Measurements from ENCODE around the gene PRKCZ.

PRKCZ gene

DNA sequence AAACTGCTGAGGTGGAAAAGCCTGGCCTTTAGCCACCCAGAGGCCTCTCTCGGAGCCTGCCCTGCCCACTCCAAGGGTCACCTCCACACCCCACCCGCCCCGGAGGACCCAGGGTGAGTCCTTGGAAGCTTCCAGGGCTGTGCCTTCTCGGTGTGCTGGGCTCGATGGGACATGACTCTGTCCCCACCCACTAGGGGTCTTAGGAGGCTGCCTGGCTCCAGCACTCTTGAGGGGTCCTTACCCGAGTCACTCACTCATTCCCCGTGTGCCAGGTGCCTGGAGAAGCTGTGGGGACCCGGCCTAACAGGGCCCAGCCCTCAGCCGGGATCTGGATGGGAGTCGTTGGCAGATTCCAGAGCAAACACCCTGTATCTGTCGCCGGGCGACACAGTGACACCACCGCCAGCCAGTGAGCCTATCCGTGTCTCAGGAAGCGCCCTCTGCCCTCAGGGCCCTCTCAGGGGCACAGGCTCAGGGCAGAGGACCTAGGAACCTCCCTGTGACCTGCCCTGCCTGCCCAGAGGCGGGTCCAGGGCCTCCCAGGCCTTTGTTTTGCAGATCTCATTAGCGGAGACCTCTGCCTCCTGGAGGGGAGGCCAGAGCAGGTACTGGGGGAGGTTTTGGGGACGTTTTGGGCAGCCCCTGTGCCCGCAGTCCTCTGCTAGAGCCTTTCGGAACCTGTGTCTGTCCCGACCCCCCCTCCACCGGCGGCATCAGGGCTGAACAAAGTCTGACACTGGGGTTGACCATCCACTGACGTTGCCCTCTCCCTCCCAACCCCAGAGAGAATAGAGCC, 3.1 kb upstream of the PRKCZ start:
- DNase-seq, result no peak

GRCh38 chr1:2047749-2048729, 2.2 kb upstream of the PRKCZ start:
- no peak for DNase-seq

GRCh38 chr1:2049225-2049717, 940 bp upstream of the PRKCZ start:
- no peak for DNase-seq

DNA sequence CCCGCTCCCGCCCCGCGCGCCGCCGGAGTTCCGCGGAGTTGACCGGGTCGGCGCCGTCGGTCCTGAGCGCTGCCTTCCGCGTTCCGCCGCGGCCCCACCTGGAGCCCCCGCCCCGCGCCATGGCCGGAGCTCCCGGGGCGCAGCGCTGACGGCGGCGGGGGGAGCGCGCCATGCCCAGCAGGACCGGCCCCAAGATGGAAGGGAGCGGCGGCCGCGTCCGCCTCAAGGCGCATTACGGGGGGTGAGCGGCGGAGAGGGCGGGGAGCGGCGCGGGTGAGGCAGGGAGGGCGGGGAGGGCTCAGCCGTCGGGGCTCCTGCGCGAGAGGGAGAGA, 216 bp downstream of the PRKCZ start:
- no peak for DNase-seq

DNA sequence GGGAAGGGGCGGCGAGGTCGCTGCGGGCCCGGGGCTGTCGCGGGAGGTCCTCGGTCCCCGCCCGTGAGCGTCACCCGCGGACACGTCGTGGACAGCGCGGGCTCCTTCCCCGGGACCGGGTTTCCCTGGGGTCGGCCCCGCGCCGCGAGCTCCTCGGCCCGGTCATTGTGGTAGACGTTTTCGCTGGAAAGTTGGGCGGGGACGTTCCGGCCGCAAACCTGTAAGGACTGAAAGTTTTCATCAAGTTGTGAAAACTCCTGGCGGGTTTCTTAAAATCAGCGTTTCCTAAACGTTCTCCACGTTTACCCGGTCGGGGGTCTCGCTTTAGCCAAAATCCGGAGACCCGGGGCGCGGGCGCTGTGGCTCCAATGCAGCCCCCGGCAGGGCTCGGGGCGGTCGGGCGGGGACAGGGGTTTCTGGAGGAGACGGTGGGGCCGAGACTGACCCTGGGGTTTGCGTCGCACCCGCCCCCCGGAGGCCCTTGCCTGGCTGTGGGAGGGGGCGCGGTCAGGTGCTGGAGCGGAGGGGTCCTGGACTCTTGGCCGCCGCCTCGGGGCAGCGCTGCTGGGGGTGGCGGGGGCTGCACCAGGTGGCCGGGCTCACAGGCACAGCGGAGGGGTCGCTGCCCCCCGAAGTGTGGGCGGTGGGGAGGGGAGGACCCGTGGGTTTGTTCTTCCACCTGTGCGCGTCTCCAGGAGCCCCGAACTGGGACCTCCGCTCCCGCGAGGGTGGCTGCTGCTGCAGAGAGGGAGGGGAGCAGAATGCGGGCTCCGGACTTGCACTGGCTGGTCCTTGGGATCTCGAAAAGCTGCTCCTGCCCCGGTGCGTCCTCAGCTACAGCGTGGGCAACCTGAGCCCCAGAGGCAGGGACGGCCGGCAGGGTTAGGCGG, 827 bp downstream of the PRKCZ start:
- DNase-seq, result no peak

GRCh38 chr1:2052054-2052679, 2.0 kb downstream of the PRKCZ start:
- no peak for DNase-seq

DNA sequence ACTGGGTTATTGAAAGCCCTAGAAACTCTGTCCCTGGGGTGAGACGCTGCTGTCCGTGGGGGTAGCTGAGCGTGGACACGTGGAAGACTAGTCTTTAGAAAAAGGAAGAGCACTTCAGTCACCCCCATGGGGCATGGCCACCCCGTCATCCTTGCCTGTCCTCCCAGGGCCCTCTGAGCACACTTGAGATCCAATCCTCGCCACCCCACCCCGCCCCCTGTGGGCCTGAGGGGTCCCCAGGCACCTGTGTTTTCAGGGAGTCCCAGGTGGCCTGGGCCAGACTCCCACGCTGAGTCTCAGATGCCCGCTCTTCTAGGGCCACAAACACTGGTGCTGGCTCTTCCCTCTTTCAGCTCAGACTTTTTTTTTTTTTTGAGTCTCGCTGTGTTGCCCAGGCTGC, 2.5 kb downstream of the PRKCZ start:
- DNase-seq, result no peak

DNA sequence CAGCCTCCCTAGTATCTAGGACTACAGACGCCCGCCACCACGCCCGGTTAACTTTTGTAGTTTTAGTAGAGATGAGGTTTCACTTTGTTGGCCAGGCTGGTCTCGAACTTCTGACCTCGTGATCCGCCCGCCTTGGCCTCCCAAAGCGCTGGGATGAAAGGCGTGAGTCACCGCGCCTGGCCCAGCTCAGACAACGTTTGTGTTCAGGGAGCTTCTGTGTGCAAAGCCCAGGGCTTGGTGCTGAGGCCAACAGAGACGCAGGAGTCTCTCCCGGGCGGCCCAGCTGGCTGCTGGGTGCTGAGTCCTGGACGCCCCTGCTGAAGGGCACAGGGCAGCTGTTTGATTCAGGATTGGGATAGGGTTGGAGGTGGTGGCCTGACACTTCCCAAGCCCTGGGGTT, 3.0 kb downstream of the PRKCZ start:
- no peak for DNase-seq

- no peak for DNase-seq
These were observed 3.7 kb downstream of the PRKCZ start for GRCh38 chr1:2053784-2054376.

DNA sequence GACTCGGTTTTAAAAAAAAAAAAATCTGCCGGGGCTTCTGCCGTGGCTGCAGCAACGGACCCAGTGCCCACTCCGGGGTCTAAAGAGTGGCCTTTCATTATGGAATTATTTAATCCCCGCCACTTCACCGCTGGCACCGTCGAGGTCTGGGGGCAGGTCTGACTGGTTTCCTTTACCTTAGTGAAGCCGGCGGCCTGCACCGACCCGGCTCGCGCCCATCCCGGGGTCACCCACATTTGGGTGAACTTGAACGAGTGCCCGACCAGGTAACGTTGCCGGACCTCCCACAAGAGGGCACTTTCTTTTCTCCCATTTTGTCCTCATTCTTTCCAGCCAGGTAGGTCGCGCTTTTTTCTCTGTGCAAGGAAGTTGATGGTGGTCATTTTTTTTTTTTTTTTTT, 4.3 kb downstream of the PRKCZ start:
- DNase-seq, result no peak

DNA sequence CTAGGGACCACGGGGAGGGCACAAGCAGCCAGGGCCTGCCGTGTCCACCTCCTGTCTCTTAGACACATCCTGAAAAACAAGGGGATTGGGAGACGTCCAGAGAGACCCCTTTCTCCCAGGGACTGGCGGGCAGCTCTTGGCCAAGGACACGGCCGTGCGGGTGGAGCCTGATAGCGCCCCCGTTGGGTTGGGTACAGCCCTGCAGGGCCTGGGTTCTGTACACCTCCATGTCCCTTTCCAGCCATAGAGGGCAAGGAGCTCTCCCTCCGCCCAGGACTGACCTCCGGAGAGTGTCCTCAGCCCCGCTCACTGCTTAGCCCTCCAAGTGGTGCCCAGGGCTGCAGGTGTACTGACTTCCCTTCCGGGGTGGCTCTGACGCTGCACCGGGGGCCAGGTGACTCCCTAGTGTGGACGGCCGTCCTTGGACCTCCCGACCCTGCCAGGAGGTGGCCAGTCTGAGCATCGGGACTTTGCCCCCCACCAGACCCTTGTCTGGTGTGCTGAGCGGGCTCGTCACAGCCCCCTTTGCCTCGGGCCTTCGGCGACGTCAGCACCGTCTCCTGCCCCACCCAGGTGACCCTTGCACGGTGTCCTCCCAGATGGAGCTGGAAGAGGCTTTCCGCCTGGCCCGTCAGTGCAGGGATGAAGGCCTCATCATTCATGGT, 5.8 kb downstream of the PRKCZ start:
- no peak for DNase-seq

DNA sequence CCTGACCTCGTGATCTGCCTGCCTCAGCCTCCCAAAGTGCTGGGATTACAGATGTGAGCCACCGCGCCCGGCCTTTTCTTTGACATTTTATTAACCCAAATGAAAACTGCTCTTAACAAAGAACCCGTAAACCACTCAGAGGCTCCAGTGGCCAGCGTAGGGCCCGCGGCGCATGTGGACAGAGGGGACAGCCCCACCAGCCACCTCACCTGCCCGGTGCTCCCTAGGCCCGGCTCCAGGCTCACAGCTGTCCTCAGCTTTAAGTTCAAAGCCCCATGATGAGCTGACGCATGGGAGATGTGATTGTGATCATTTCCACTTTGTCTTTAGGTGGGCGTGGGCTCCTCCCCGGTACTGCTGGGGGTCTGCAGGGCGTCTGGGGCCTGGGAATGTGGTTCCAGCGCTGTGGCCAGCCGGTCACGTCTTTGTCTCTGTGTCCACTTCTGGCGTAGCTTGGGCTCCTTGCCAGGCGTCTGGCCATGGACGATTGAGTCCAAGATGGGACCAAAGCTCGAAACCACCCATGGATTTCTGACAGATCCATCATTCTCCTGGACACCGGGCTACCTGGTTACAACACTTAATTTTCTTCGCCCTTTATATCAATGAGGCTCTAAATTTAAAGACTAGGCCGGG, 6.9 kb downstream of the PRKCZ start:
- DNase-seq, result no peak

- no peak for DNase-seq
These were observed 9.2 kb downstream of the PRKCZ start for GRCh38 chr1:2059290-2059953.

GRCh38 chr1:2060072-2060471, 9.9 kb downstream of the PRKCZ start:
- DNase-seq, result no peak

DNA sequence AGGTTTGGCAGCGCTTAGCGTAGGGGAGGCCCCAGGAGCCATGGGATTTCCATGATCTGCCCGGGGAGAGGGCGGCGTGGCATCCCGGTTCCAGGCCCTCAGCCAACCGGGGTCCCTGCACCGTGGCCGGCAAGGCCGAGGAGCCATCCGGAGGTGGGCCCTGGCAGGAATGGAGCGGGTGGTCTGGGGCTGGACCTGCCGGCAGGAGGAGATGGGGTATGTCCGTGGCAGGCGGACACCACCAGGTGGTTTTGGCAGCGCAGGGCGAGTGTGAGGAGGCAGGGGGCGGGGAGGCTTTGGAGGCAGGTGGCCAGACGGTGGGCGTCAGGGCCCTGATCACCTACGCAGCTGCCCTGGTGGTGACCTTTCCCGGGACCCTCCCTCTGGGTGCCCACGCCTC, 10.3 kb downstream of the PRKCZ start:
- no peak for DNase-seq

- DNase-seq, result no peak
These were observed 11.0 kb downstream of the PRKCZ start for GRCh38 chr1:2061065-2061778.

- no peak for DNase-seq
These were observed 15.5 kb downstream of the PRKCZ start for GRCh38 chr1:2065699-2066098.

DNA sequence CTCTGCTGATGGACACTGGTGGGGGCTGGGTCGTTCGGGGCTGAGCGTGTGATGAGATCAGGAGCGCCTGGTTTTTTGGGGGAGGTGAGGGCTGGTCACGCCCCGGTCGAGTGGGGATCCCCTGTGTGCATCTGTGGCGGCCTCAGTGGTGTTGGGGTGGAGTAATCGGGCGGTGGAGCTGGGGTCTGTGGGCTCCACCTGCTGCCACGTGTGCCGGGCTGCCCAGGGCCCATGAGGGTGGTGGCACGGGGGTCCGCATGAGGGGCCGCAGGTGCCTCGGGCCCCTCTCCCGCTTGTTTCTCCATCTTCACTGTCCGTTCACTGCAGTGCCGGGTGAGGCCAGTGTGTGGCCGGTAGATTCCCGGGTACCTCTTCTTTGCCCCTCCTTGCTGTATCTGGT, 17.2 kb downstream of the PRKCZ start:
- DNase-seq, result no peak

DNA sequence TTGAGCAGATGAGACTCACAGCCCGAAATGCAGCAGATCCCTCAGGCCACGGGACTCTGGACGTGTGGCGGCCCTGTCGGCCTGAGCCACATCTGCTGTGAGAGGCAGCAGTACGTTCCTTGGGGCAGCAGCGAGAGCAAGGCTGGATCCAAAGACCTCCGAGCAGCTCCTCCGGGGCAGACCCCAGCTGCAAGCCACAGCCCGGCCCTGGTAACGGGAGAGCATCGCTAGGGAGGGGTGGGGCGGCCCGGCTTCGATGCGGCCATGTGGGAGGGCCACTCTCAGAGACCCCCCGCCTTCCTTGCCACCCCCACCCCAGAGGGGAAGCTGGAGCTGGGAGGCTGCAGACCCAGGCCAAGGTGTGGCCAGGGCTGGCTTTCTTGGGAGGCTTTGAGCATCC, 17.8 kb downstream of the PRKCZ start:
- DNase-seq, result no peak

- DNase-seq, result no peak
These were observed 18.7 kb downstream of the PRKCZ start for GRCh38 chr1:2068951-2069350.

Data from OCI-M1 (cell line).